ENCODE measurements around the gene TOGARAM2.

The TOGARAM2 gene

GRCh38 chr2:29056452-29056851 lies 75.4 kb downstream of the TOGARAM2 start:
- DNase-seq, result no peak

GRCh38 chr2:29057006-29057405 lies 75.9 kb downstream of the TOGARAM2 start:
- DNase-seq, result no peak

- no peak for DNase-seq
Observed at GRCh38 chr2:29059624-29060023, 78.5 kb downstream of the TOGARAM2 start.

- no peak for DNase-seq
Observed at GRCh38 chr2:29060441-29060840, 79.3 kb downstream of the TOGARAM2 start.

GRCh38 chr2:29061176-29061575 lies 80.1 kb downstream of the TOGARAM2 start:
- DNase-seq, result no peak

- DNase-seq, result no peak
Observed at GRCh38 chr2:29061616-29062015, 80.5 kb downstream of the TOGARAM2 start.

GRCh38 chr2:29062371-29062770 lies 81.3 kb downstream of the TOGARAM2 start:
- no peak for DNase-seq

- DNase-seq, result no peak
Observed at GRCh38 chr2:29063056-29063455, 82.0 kb downstream of the TOGARAM2 start.

- DNase-seq, result no peak
Observed at GRCh38 chr2:29063646-29064345, 82.7 kb downstream of the TOGARAM2 start.

GRCh38 chr2:29064346-29064715 lies 83.2 kb downstream of the TOGARAM2 start:
- DNase-seq, result no peak

- DNase-seq, result no peak
Observed at GRCh38 chr2:29064746-29065067, 83.6 kb downstream of the TOGARAM2 start.

GRCh38 chr2:29065068-29065811 lies 84.1 kb downstream of the TOGARAM2 start:
- no peak for DNase-seq

GRCh38 chr2:29066271-29066860 lies 85.3 kb downstream of the TOGARAM2 start:
- no peak for DNase-seq

- DNase-seq, result no peak
Observed at GRCh38 chr2:29066997-29067605, 86.0 kb downstream of the TOGARAM2 start.

GRCh38 chr2:29068513-29068912 lies 87.4 kb downstream of the TOGARAM2 start:
- no peak for DNase-seq

GRCh38 chr2:29070526-29070925 lies 89.4 kb downstream of the TOGARAM2 start:
- DNase-seq, result no peak

GRCh38 chr2:29071032-29071975 lies 90.2 kb downstream of the TOGARAM2 start:
- DNase-seq, result no peak

- DNase-seq, result no peak
Observed at GRCh38 chr2:29072251-29072650, 91.2 kb downstream of the TOGARAM2 start.

- DNase-seq, result no peak
Observed at GRCh38 chr2:29072971-29073725, 92.0 kb downstream of the TOGARAM2 start.

- no peak for DNase-seq
Observed at GRCh38 chr2:29073933-29074332, 92.8 kb downstream of the TOGARAM2 start.

GRCh38 chr2:29074411-29074810 lies 93.3 kb downstream of the TOGARAM2 start, which contains the start of gene PCARE:
TSS of gene PCARE (minus strand) at chr2:29074523. CDS start at chr2:29074261, 262 bp downstream.
- no peak for DNase-seq
